ENCODE measurements around the gene METTL22.

DNA sequence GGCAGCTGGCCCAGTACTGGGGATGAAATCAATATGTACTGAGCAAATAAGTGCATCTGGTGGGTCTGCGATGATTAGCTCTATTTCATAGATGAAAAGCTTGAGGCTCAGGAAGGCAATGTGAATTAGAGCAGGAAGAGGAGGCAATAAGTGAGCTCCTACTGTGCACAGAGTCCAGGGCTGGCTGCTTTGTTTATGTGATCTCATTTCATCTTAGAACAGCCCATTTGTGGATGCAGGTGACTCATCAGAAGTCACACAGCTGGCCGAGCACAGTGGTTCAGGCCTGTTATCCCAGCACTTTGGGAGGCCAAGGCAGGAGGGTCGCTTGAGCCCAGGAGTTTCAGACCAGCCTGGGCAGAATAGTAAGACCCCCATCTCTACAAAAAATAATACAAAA, 38.3 kb upstream of the METTL22 start:
- TF ChIP-seq POLR2A (IDR thresholded peaks at IDR 0.05), result no peak
- TF ChIP-seq, protein P1, sequence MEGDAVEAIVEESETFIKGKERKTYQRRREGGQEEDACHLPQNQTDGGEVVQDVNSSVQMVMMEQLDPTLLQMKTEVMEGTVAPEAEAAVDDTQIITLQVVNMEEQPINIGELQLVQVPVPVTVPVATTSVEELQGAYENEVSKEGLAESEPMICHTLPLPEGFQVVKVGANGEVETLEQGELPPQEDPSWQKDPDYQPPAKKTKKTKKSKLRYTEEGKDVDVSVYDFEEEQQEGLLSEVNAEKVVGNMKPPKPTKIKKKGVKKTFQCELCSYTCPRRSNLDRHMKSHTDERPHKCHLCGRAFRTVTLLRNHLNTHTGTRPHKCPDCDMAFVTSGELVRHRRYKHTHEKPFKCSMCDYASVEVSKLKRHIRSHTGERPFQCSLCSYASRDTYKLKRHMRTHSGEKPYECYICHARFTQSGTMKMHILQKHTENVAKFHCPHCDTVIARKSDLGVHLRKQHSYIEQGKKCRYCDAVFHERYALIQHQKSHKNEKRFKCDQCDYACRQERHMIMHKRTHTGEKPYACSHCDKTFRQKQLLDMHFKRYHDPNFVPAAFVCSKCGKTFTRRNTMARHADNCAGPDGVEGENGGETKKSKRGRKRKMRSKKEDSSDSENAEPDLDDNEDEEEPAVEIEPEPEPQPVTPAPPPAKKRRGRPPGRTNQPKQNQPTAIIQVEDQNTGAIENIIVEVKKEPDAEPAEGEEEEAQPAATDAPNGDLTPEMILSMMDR (IDR thresholded peaks at IDR 0.05), result no peak
- no peak for TF ChIP-seq POLR2AphosphoS5 (IDR thresholded peaks at IDR 0.05; ENCODE audit: insufficient read depth in 1 of 2, low read depth in 1 of 2)

All from vagina (tissue), 2 donors.